ENCODE results near the gene BGLAP. TPM values are rescaled to one million over a fixed set of nuclear protein-coding genes. Genes with fewer than 3 reads are reported as not detected.
A peak's percentile ranks its signal among the peaks of the same experiment; 100 is the strongest.

Gene BGLAP
- total RNA-seq, 1 experiment from 2014 or later = 1.4 TPM

DNA sequence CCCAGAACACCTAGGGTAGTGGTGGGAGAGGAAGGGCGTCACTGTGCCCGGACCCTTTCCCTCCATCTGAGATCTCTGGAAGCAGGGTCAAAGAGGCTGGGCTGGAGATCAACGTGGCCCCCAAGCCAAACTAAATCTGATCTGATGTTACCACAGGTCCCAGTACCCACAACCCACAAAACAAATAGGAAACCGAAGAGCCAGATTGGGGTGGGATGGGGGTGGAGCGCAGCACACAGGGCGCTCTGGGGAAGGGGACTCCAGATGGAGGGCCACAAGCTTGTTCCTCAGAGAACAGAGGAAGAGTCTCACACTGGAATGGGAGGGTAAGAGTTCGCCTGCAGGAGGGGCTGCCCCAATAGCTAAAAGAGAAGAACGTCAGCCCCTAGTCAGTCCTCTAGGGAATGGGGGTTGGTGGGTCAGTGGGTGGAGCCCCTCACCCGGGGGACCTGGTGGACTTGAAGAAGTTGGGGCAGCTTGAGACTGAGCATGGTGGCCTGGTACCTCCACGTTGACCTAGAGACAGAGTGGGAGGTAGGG is 4.3 kb downstream of the BGLAP start:
- no peak overlapping the region for H3K4me3 ChIP-seq (replicated peaks in 1 of 2; ENCODE audit: low read depth in 1 of 2, low read length in 2 of 2)
- no peaks in the 10 kb centered on the region for H3K27me3 ChIP-seq (ENCODE audit: insufficient read depth, low read length)
- intact Hi-C loops (cut with micrococcal nuclease) = no loop called here
- RAD21 ChIA-PET (ENCODE audit: low non-redundant PET in 1 of 2, low total read pairs in 2 of 2, uncharacterized antibody in 2 of 2, unreplicated experiment in 2 of 2) = no interaction called here
- peaks cover 9 to 24% of the 10 kb centered on the region in 2 experiments for H3K4me1 ChIP-seq (ENCODE audit: control insufficient read depth in 1 of 2, insufficient read depth in 2 of 2, low read length in 2 of 2)
- no peak overlapping the region for H3K4me2 ChIP-seq (ENCODE audit: low read length)
- TF ChIP-seq CEBPB (IDR thresholded peaks at IDR 0.05; ENCODE audit: low read depth) = no peak
- no peak for TF ChIP-seq EGR1 (IDR thresholded peaks at IDR 0.05; ENCODE audit: low read depth)
- no peak for TF ChIP-seq ZNF274 (IDR thresholded peaks at IDR 0.05; ENCODE audit: low read depth, low read length)
- no peak for TF ChIP-seq SP1 (IDR thresholded peaks at IDR 0.05; ENCODE audit: low read depth)
- TF ChIP-seq ELF1 (IDR thresholded peaks at IDR 0.05; ENCODE audit: borderline replicate concordance, low read depth) = no peak
- no peak for TF ChIP-seq CBX3 (IDR thresholded peaks at IDR 0.05; ENCODE audit: low read depth)
- no peak for TF ChIP-seq FOSL1 (IDR thresholded peaks at IDR 0.05; ENCODE audit: low read depth)
- TF ChIP-seq RAD21 (IDR thresholded peaks at IDR 0.05; ENCODE audit: low read depth) = no peak
- TF ChIP-seq, protein P1, sequence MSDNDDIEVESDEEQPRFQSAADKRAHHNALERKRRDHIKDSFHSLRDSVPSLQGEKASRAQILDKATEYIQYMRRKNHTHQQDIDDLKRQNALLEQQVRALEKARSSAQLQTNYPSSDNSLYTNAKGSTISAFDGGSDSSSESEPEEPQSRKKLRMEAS (IDR thresholded peaks at IDR 0.05) = no peak
- TF ChIP-seq, protein P2, sequence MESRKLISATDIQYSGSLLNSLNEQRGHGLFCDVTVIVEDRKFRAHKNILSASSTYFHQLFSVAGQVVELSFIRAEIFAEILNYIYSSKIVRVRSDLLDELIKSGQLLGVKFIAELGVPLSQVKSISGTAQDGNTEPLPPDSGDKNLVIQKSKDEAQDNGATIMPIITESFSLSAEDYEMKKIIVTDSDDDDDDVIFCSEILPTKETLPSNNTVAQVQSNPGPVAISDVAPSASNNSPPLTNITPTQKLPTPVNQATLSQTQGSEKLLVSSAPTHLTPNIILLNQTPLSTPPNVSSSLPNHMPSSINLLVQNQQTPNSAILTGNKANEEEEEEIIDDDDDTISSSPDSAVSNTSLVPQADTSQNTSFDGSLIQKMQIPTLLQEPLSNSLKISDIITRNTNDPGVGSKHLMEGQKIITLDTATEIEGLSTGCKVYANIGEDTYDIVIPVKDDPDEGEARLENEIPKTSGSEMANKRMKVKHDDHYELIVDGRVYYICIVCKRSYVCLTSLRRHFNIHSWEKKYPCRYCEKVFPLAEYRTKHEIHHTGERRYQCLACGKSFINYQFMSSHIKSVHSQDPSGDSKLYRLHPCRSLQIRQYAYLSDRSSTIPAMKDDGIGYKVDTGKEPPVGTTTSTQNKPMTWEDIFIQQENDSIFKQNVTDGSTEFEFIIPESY (IDR thresholded peaks at IDR 0.05; ENCODE audit: extremely low read depth, insufficient replicate concordance, low read length) = no peak
- TF ChIP-seq SIN3A (IDR thresholded peaks at IDR 0.05; ENCODE audit: low read depth) = no peak
- TF ChIP-seq EZH2phosphoT487 (IDR thresholded peaks at IDR 0.05; ENCODE audit: borderline replicate concordance) = no peak
- TF ChIP-seq EZH2 (IDR thresholded peaks at IDR 0.05) = no peak
- TF ChIP-seq, protein P3, sequence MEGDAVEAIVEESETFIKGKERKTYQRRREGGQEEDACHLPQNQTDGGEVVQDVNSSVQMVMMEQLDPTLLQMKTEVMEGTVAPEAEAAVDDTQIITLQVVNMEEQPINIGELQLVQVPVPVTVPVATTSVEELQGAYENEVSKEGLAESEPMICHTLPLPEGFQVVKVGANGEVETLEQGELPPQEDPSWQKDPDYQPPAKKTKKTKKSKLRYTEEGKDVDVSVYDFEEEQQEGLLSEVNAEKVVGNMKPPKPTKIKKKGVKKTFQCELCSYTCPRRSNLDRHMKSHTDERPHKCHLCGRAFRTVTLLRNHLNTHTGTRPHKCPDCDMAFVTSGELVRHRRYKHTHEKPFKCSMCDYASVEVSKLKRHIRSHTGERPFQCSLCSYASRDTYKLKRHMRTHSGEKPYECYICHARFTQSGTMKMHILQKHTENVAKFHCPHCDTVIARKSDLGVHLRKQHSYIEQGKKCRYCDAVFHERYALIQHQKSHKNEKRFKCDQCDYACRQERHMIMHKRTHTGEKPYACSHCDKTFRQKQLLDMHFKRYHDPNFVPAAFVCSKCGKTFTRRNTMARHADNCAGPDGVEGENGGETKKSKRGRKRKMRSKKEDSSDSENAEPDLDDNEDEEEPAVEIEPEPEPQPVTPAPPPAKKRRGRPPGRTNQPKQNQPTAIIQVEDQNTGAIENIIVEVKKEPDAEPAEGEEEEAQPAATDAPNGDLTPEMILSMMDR (IDR thresholded peaks at IDR 0.05 in 2 of 3, conservative IDR thresholded peaks at IDR 0.05 in 1 of 3; ENCODE audit: borderline replicate concordance in 1 of 3, insufficient read depth in 1 of 3, low read depth in 2 of 3, low read length in 2 of 3) = no peak
- TF ChIP-seq TCF7L2 (IDR thresholded peaks at IDR 0.05; ENCODE audit: borderline replicate concordance, extremely low read depth, insufficient read depth, insufficient read length) = no peak
- no peak for TF ChIP-seq ATF3 (IDR thresholded peaks at IDR 0.05)
- no peak for TF ChIP-seq YY1 (IDR thresholded peaks at IDR 0.05; ENCODE audit: extremely low read depth, insufficient replicate concordance, low read depth, low read length)
- TF ChIP-seq POLR2AphosphoS5 (IDR thresholded peaks at IDR 0.05; ENCODE audit: low read depth, low read length) = no peak
- TF ChIP-seq POLR2A (IDR thresholded peaks at IDR 0.05; ENCODE audit: borderline replicate concordance, extremely low read depth, insufficient read depth, insufficient read length) = no peak
- no peak for TF ChIP-seq JUND (IDR thresholded peaks at IDR 0.05)
- no peak overlapping the region for H3K9ac ChIP-seq (ENCODE audit: low read length)
- peaks cover 3% of the 10 kb centered on the region; the same call in 1 of the 2 replicates for H4K20me1 ChIP-seq (ENCODE audit: insufficient read depth)
- POLR2A ChIA-PET = no interaction called here
- H3K9me2 ChIP-seq (ENCODE audit: insufficient read depth) = no peaks in the 10 kb centered on the region
- DNase-seq (ENCODE audit: low read depth, low spot score) (no peak), ATAC-seq (no peak)
- H3K27ac ChIP-seq (ENCODE audit: low read depth, low read length) = 0 out of 2 replicates have a peak overlapping the region, but pooled peaks have one; percentile 24
- CTCF ChIA-PET = interaction anchor here (1.4 kb wide), 1 partner anchor 13 kb away, joined by 3 read pairs; no protein-coding TSS in a partner anchor
- H3K79me2 ChIP-seq (ENCODE audit: insufficient read depth, low read length) = no peaks in the 10 kb centered on the region
- no peaks in the 10 kb centered on the region for H3K9me3 ChIP-seq (ENCODE audit: control insufficient read depth in 1 of 2, insufficient read depth in 1 of 2, low read depth in 1 of 2, low read length in 2 of 2)
- H2AFZ ChIP-seq (ENCODE audit: low read depth, low read length, poor library complexity, severe bottlenecking) = no peak overlapping the region
- no TSS peak for BruUV-seq (replicated peaks)
- peaks cover 11 to 20% of the 10 kb centered on the region in 2 experiments; a peak in 3 of 4 replicates for H3K36me3 ChIP-seq (ENCODE audit: control insufficient read depth in 1 of 2, insufficient read depth in 2 of 2, low read length in 2 of 2)
